WTC11 (cell line): Measurements from ENCODE around the gene OR52I1.

Experiments used
- E2F5 ChIP-seq: sonication (generic); formaldehyde crosslinking; IDR thresholded peaks from 2 replicates; pipeline ENCODE4 v1.8.1; 2022; ENCODE audit warnings: mild to moderate bottlenecking, moderate library complexity, missing genetic modification reagents
- ESRRA ChIP-seq: sonication (generic); formaldehyde crosslinking; IDR thresholded peaks from 2 replicates; pipeline ENCODE4 v1.8.1; 2022; ENCODE audit warnings: mild to moderate bottlenecking, missing genetic modification reagents, borderline replicate concordance
- JUN ChIP-seq: sonication (generic); formaldehyde crosslinking; IDR thresholded peaks from 2 replicates; pipeline ENCODE4 v1.8.0; 2023; ENCODE audit warnings: mild to moderate bottlenecking, missing genetic modification reagents
- SP1 ChIP-seq: sonication (generic); formaldehyde crosslinking; conservative IDR thresholded peaks from 2 replicates; pipeline ENCODE4 v1.8.1; 2022; ENCODE audit warnings: missing genetic modification reagents
- USF2 ChIP-seq: sonication (generic); formaldehyde crosslinking; IDR thresholded peaks from 2 replicates; pipeline ENCODE4 v1.8.1; 2023; ENCODE audit warnings: mild to moderate bottlenecking, missing genetic modification reagents, moderate library complexity

- TF ChIP-seq JUN (no peak), ESRRA (no peak), SP1 (no peak), E2F5 (CRISPR knock-in tag) (no peak), USF2 (CRISPR knock-in tag) (no peak)
Observed at GRCh38 chr11:4593739-4594138, at the start of gene OR52I1.
